Activated CD4-positive, alpha-beta T cell treated with anti-CD3 and anti-CD28 coated beads for 36 hours (primary cell): Measurements from ENCODE around the gene PSENEN. TPM values are rescaled to one million over a fixed set of nuclear protein-coding genes. Genes with fewer than 3 reads are reported as not detected.
A peak's percentile ranks its signal among the peaks of the same experiment; 100 is the strongest.

Source experiments
- ATAC-seq: fragments of 200-7000 bp; cut with Tn5 transposase; one replicate; pipeline ENCODE4 v1.10.0; 2021; ENCODE audit warnings: mild to moderate bottlenecking, moderate library complexity
- CTCF ChIA-PET: fragments of 350-600 bp; sonication (Branson Sonifier 250); formaldehyde crosslinking; loops from one replicate; lab custom pipeline; 2021; ENCODE audit warnings: antibody characterized with exemption; lab: Charles Lee
- POLR2A ChIA-PET: fragments of 350-600 bp; sonication (Branson Sonifier 250); formaldehyde crosslinking; loops from one replicate; lab custom pipeline; 2021; ENCODE audit warnings: antibody characterized with exemption, inconsistent platforms; lab: Charles Lee
- DNase-seq: peaks from one replicate; pipeline ENCODE4 v3.0.0-alpha.2; 2020
- H3K27ac Mint-ChIP-seq: one replicate; pipeline ENCODE4 v1.8.0; 2021; ENCODE audit warnings: mixed read lengths
- H3K27me3 Mint-ChIP-seq: one replicate; pipeline ENCODE4 v1.8.0; 2021; ENCODE audit warnings: mixed read lengths
- H3K36me3 Mint-ChIP-seq: one replicate; pipeline ENCODE4 v1.8.0; 2021; ENCODE audit warnings: low read depth, mixed read lengths
- H3K4me1 Mint-ChIP-seq: one replicate; pipeline ENCODE4 v1.8.0; 2021; ENCODE audit warnings: mixed read lengths
- H3K4me3 Mint-ChIP-seq: one replicate; pipeline ENCODE4 v1.8.0; 2021; ENCODE audit warnings: mild to moderate bottlenecking, moderate library complexity, mixed read lengths
- H3K9me3 Mint-ChIP-seq: one replicate; pipeline ENCODE4 v1.8.0; 2021; ENCODE audit warnings: low read depth, mixed read lengths
- intact Hi-C, 2 experiments: fragments of 100-400 bp; cut with DNase I in 1 of 2; cut with micrococcal nuclease in 1 of 2; formaldehyde crosslinking; loops; one replicate each; pipeline versions ENCODE4 v1.14.2 to v1.15.1; 2022 to 2024; cut with DNase I, micrococcal nuclease
- total RNA-seq, 2 experiments: library from RNA; stranded (reverse); gene quantifications; one replicate each; pipeline ENCODE4 v1.2.3, GENCODE V29; 2021

Gene PSENEN
- total RNA-seq, 2 experiments from 2014 or later = 36.0 to 37.9 TPM

DNA sequence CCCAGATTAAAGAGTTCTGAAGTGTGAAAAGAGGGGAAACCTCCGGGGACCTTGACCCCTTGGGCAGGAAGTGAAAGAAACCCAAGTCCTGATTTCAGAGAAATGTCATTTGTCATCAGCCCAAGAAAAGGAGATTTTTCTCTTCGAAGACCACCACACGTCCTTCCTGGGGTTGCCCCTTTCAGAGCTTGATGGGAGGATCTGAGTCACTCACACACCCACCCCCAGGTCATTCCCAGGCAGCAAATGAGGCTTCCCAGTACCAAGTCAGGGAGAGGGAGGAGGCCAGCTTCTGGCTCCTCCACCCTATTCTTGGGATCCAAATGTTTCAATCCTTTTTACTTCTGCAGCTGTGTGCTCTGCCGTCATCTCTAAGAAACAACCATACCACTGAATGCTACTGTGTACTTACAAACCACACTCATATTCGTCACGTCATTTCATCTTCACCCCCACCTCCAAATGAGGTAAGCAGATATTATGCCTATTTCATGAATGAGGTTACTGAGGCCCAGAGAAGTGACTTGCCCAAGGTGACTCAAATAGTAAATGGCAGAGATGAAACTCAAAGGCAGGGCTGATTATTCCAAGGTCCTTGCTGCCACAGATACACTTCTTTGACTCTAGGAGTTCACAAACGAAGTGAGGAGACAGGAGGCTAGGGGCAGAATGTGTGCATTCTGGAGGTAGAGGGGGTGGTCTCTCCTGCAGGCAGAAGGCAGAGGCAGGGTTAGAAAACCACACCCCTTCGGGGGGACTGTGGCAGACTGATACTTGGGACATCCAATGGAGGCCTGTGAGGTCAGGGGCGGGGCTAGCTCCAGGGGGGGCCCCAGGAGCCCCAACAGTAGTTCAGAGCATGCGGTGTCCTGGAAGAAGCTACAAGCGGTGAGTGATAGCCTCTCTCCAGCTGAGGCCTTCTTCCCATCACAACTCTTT is 32.6 kb upstream of the PSENEN start:
- peaks cover 42% of the 10 kb centered on the region for H3K36me3 Mint-ChIP-seq
- peak overlapping the region; percentile 100 for H3K27ac Mint-ChIP-seq
- peak overlapping the region; percentile 97 for H3K4me3 Mint-ChIP-seq
- intact Hi-C loops = loop anchor here (1.0 to 10.0 kb wide), 7 partner anchors 166 to 774 kb away; partner anchors contain the start of genes OVOL3 (in 1 of the 2), POLR2I (in 1 of the 2), TBCB (in 1 of the 2) and THAP8 (in 1 of the 2)
- no peaks in the 10 kb centered on the region for H3K27me3 Mint-ChIP-seq
- ATAC-seq (peak; percentile 36), DNase-seq (peak; percentile 92)
- peaks cover 43% of the 10 kb centered on the region for H3K4me1 Mint-ChIP-seq
- ChIA-PET CTCF (interaction anchor here (0.6 to 8.6 kb wide), 7 partner anchors 11 to 65 kb away, joined by 3 to 106 read pairs (median 8); partner anchors contain the start of genes COX6B1, LIN37, PSENEN and U2AF1L4), POLR2A (interaction anchor here (0.6 to 4.0 kb wide), 13 partner anchors 11 to 724 kb away, joined by 3 to 34 read pairs (median 5); partner anchors contain the start of genes HSPB6, IGFLR1, LIN37 and PSENEN)
- peaks cover 2% of the 10 kb centered on the region for H3K9me3 Mint-ChIP-seq

DNA sequence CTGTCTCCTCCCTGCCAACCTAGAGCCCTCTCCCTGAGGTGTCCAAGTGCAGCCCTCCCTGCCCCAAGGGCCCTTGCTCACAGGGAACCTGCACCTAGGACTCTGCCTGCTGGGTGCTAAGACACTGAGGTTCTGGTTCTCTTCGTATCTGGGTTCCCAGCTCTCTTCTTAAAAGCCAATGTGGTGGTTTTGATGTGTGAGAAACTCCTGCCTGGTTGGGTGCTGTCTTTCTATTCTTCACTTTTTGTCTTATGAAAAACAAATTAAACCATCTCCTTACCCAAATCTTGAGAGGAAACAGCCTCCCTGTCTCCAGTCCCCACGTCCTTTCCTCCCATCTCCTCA is 32.0 kb upstream of the PSENEN start:
- Mint-ChIP-seq H3K36me3 (peaks cover 42% of the 10 kb centered on the region), H3K27me3 (no peaks in the 10 kb centered on the region), H3K27ac (peak overlapping the region; percentile 100), H3K9me3 (peaks cover 2% of the 10 kb centered on the region), H3K4me3 (peak overlapping the region; percentile 97), H3K4me1 (peaks cover 43% of the 10 kb centered on the region)
- CTCF ChIA-PET = interaction anchor here (0.6 to 8.6 kb wide), 7 partner anchors 9 to 69 kb away, joined by 3 to 106 read pairs (median 8); partner anchors contain the start of genes PSENEN, U2AF1L4 and ZBTB32
- DNase-seq (no peak), ATAC-seq (no peak)
- intact Hi-C loops = loop anchor here (1.0 to 10.0 kb wide), 7 partner anchors 166 to 774 kb away; partner anchors contain the start of genes OVOL3 (in 1 of the 2), POLR2I (in 1 of the 2), TBCB (in 1 of the 2) and THAP8 (in 1 of the 2)
- POLR2A ChIA-PET = interaction anchor here (0.6 to 4.0 kb wide), 10 partner anchors 11 to 217 kb away, joined by 3 to 34 read pairs (median 4); partner anchors contain the start of genes HSPB6, IGFLR1, LIN37 and PSENEN

DNA sequence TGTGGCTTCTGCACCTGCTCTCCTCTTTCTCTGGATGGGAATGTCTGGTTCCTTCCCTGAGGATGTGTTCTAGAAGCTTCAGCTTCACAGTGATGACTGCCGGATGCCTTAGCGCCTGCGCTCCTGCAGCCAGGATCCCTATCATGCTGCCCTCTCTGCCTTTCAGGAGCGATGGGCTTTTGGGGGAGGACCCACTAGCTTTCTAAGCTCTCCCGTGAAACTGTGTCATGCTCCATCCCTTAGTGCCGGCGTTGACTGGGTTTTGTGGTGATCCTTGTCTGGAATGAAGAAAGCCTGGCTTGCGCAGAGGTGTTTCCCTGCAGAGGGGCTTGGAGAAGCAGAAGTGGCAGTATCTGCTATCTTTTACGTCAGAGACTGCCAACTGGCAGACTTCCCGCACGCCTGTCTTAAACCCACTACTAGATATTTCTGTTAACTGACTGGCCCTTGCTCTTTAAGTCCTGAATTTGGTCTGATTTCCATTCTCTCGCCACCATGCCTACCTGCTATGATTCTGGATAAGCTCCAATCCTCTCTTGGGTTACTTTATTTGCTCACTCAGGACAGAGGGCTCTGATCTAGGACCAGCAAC is 31.5 kb upstream of the PSENEN start:
- H3K27ac Mint-ChIP-seq = peak overlapping the region; percentile 100
- H3K27me3 Mint-ChIP-seq = no peaks in the 10 kb centered on the region
- H3K4me3 Mint-ChIP-seq = peak overlapping the region; percentile 97
- H3K9me3 Mint-ChIP-seq = peaks cover 2% of the 10 kb centered on the region
- peaks cover 45% of the 10 kb centered on the region for H3K4me1 Mint-ChIP-seq
- DNase-seq (no peak), ATAC-seq (no peak)
- H3K36me3 Mint-ChIP-seq = peaks cover 47% of the 10 kb centered on the region
- intact Hi-C loops = loop anchor here (1.0 to 10.0 kb wide), 7 partner anchors 167 to 773 kb away; partner anchors contain the start of genes OVOL3 (in 1 of the 2), POLR2I (in 1 of the 2), TBCB (in 1 of the 2) and THAP8 (in 1 of the 2)
- CTCF ChIA-PET = interaction anchor here (1.0 to 8.6 kb wide), 8 partner anchors 9 to 70 kb away, joined by 3 to 106 read pairs (median 6); partner anchors contain the start of genes COX6B1, LIN37, PSENEN and U2AF1L4
- POLR2A ChIA-PET = interaction anchor here (0.6 to 4.0 kb wide), 6 partner anchors 12 to 298 kb away, joined by 3 to 34 read pairs (median 4); partner anchors contain the start of genes HSPB6, PSENEN and U2AF1L4

DNA sequence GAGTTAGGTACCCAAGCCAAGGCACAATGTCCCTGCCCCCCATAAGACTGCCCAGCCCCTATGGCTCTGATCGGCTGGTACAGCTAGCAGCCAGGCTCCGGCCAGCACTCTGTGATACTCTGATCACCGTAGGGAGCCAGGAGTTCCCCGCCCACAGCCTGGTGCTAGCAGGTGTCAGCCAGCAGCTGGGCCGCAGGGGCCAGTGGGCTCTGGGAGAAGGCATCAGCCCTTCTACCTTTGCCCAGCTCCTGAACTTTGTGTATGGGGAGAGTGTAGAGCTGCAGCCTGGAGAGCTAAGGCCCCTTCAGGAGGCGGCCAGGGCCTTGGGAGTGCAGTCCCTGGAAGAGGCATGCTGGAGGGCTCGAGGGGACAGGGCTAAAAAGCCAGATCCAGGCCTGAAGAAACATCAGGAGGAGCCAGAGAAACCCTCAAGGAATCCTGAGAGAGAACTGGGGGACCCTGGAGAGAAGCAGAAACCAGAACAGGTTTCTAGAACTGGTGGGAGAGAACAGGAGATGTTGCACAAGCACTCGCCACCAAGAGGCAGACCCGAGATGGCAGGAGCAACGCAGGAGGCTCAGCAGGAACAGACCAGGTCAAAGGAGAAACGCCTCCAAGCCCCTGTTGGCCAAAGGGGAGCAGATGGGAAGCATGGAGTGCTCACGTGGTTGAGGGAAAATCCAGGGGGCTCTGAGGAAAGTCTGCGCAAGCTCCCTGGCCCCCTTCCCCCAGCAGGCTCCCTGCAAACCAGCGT is 30.7 kb upstream of the PSENEN start:
- POLR2A ChIA-PET = interaction anchor here (0.8 to 4.0 kb wide), 2 partner anchors 13 to 297 kb away, joined by 3 to 34 read pairs; no protein-coding TSS in a partner anchor
- Mint-ChIP-seq H3K36me3 (peaks cover 54% of the 10 kb centered on the region), H3K9me3 (peaks cover 2% of the 10 kb centered on the region), H3K27ac (peak overlapping the region; percentile 100), H3K4me1 (peaks cover 49% of the 10 kb centered on the region), H3K27me3 (no peaks in the 10 kb centered on the region), H3K4me3 (peak overlapping the region; percentile 97)
- intact Hi-C loops = loop anchor here (1.0 to 10.0 kb wide), 5 partner anchors 167 to 773 kb away; partner anchors contain the start of genes ALKBH6 (in 1 of the 2), OVOL3 (in 1 of the 2), POLR2I (in 1 of the 2) and TBCB (in 1 of the 2)
- ATAC-seq (no peak), DNase-seq (peak; percentile 72)
- CTCF ChIA-PET = interaction anchor here (1.0 to 8.6 kb wide), 7 partner anchors 10 to 70 kb away, joined by 3 to 106 read pairs (median 4); partner anchors contain the start of genes COX6B1, LIN37 and ZBTB32

DNA sequence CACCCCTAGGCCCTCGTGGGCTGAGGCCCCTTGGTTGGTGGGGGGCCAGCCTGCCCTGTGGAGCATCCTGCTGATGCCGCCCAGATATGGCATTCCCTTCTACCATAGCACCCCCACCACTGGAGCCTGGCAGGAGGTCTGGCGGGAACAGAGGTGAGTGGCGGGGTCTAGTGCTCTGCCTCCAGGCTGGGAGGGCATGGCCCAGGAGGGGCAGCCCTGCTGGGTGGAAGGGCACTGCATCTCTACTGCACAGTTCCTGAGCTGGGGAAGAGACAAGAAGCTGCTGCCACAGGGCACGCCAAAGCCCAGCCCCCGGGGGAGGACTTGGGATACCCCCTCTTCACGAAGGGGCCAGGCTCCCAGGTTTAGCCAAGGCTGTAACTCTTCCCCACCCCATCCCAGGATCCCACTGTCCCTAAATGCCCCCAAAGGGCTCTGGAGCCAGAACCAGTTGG is 30.1 kb upstream of the PSENEN start:
- intact Hi-C loops = loop anchor here (1.0 to 10.0 kb wide), 3 partner anchors 184 to 399 kb away; partner anchors contain the start of genes ALKBH6 (in 1 of the 2), OVOL3 (in 1 of the 2), POLR2I (in 1 of the 2) and TBCB (in 1 of the 2)
- H3K27ac Mint-ChIP-seq = peak overlapping the region; percentile 90
- peak overlapping the region; percentile 97 for H3K4me3 Mint-ChIP-seq
- H3K9me3 Mint-ChIP-seq = peaks cover 2% of the 10 kb centered on the region
- ChIA-PET POLR2A (interaction anchor here (0.7 kb wide), 1 partner anchor 13 kb away, joined by 4 read pairs; no protein-coding TSS in a partner anchor), CTCF (interaction anchor here (0.7 to 8.6 kb wide), 4 partner anchors 13 to 1759 kb away, joined by 3 to 106 read pairs (median 24); no protein-coding TSS in a partner anchor)
- no peaks in the 10 kb centered on the region for H3K27me3 Mint-ChIP-seq
- peaks cover 49% of the 10 kb centered on the region for H3K4me1 Mint-ChIP-seq
- peaks cover 56% of the 10 kb centered on the region for H3K36me3 Mint-ChIP-seq
- ATAC-seq = no peak
- peak; percentile 47 for DNase-seq

DNA sequence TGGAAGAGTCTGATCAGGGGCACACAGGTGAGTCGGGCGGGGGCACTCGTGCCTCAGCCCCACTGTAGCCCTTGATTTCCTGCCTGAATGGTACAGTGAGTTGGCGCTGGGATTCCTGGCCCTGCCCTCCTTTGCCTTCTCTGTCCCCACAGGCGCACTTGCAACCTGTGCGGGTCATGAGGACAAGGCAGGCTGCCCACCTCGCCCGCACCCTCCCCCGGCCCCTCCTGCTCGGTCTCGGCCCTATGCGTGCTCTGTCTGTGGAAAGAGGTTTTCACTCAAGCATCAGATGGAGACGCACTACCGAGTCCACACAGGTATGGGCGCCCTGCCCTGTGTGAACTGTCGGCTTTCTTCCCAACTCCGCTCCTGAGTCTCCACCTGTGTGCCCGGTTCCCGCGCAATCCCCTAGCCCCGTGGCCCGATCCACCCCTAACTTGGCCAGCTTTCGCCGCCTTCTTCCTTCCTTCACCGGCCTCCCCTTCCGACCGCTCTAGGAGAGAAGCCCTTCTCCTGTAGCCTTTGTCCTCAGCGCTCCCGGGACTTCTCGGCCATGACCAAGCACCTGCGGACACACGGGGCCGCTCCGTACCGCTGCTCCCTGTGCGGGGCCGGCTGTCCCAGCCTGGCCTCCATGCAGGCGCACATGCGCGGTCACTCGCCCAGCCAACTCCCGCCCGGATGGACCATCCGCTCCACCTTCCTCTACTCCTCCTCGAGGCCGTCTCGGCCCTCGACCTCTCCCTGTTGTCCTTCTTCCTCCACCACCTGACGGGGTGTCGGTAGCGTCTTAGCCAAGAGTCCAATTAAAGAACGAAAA is 29.3 kb upstream of the PSENEN start:
- Mint-ChIP-seq H3K4me3 (peak overlapping the region; percentile 97), H3K27ac (peak overlapping the region; percentile 90), H3K27me3 (no peaks in the 10 kb centered on the region), H3K36me3 (peaks cover 57% of the 10 kb centered on the region), H3K4me1 (peaks cover 43% of the 10 kb centered on the region), H3K9me3 (peaks cover 2% of the 10 kb centered on the region)
- ATAC-seq (no peak), DNase-seq (peak; percentile 61)
- CTCF ChIA-PET = interaction anchor here (0.7 to 8.6 kb wide), 3 partner anchors 20 to 1758 kb away, joined by 3 to 106 read pairs (median 3); no protein-coding TSS in a partner anchor
- POLR2A ChIA-PET = interaction anchor here (0.7 kb wide), 1 partner anchor 14 kb away, joined by 4 read pairs; no protein-coding TSS in a partner anchor
- intact Hi-C loops = loop anchor here (1.0 to 10.0 kb wide), 4 partner anchors 13 to 399 kb away; partner anchors contain the start of genes ALKBH6 (in 1 of the 2), OVOL3 (in 1 of the 2), POLR2I (in 1 of the 2) and TBCB (in 1 of the 2)

DNA sequence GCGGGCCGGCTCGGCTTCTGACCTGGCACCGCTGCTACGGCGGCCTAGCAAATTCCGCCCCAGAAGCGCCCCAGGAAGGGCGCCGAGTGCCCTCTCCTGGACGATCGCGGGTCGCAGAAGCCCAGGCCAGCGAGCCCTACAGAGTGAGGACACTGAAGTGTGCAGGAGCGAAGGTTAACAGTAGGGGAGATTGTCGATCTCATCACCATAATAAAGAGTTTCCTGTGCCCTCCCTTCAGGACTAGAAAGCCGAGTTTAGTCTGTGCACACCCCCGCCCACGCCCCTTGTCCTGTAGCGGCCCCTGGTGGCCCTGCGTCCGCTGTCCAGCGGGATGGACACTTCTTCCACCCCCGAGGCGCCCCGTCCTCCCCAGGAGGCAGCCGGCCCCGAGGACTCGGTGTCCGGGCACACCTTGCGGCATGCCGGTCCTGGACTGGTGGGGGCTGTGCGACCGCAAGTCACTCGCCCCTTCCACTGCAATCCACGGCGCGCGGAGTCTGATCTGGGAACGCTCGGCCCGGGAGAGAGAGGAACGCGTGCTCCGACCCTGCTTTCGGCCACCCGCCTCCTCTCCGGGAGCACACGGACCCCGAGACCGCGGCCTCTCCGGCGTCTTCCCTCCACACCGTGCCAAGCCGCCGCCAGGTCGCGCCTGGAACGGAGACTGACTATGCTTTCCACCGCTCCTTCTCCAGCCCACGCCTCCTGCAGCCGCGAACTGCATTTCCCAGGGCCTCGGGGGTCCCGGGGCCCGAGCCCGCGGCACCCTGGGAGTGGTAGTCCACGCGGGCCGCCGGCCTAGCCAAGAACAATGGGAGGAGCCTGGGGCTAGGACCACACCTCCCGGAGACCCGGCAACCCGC is 28.4 kb upstream of the PSENEN start:
- Mint-ChIP-seq H3K9me3 (no peaks in the 10 kb centered on the region), H3K27me3 (no peaks in the 10 kb centered on the region), H3K36me3 (peaks cover 61% of the 10 kb centered on the region), H3K4me3 (peak overlapping the region; percentile 97), H3K4me1 (peaks cover 41% of the 10 kb centered on the region), H3K27ac (peak overlapping the region; percentile 90)
- intact Hi-C loops = loop anchor here (1.0 to 10.0 kb wide), 21 partner anchors 14 to 398 kb away; partner anchors contain the start of genes PROSER3 (in 2 of the 2), TBCB (in 2 of the 2), ALKBH6 (in 1 of the 2) and ARHGAP33 (in 1 of the 2)
- ChIA-PET POLR2A (no interaction called here), CTCF (interaction anchor here (8.6 kb wide), 1 partner anchor 21 kb away, joined by 106 read pairs; no protein-coding TSS in a partner anchor)
- DNase-seq = peak; percentile 98
- ATAC-seq = peak; percentile 61
